ENCODE measurements around the gene S1PR2.

GRCh38 chr19:10228920-10229319 is 2.2 kb downstream of the S1PR2 start:
- TF ChIP-seq CTCF (conservative IDR thresholded peaks at IDR 0.05; ENCODE audit: low read depth, low read length) (peak; percentile 50), EZH2 (IDR thresholded peaks at IDR 0.05; ENCODE audit: borderline replicate concordance, low read depth, low read length, poor library complexity, severe bottlenecking) (no peak)
